ENCODE measurements around the gene MAML2. TPM values are rescaled to one million over a fixed set of nuclear protein-coding genes. Genes with fewer than 3 reads are reported as not detected.

The MAML2 gene
- polyA plus RNA-seq, 3 donors = 0.57 to 7.6 (median 1.2) TPM

DNA sequence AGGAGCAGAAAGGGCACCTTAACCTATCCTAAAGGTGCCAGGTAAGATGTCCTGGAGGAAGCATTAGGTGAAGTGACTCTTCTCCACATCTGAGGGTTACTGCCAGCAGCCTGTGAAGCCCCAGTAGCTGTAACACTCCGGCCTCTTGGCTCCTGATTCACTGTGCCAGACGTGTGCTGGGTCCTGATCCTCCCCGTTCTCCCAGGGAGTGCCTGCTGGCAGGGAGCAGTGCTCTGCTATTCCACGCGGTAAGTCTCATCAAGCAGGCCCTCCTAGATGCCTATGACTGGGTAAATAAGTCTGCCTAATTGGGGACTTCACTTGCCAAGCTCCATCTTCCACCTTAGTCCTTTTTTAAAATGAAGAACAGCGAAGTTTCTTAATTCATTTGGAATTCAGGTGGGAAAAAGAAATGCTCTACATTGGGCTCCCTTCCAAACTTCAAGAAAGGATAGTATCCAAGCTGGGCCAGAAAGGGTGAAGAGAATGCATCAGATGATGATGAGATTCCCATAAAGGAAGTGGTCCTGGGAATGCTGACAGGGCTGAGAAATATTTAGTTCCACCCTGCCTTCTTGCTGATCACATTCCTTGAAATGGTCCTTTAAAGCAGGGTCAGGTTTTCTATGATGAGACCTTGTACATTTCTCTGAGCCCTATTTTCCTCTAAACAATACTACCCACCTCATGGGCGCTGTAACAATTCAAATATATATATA is 188.0 kb downstream of the MAML2 start:
- no peaks in the 10 kb centered on the region for H3K36me3 ChIP-seq (replicated peaks in 1 of 2; ENCODE audit: control insufficient read depth in 1 of 2, insufficient read depth in 2 of 2, low read length in 2 of 2)
- peaks cover 23 to 32% of the 10 kb centered on the region in 2 donors for H3K4me1 ChIP-seq (ENCODE audit: control insufficient read depth in 1 of 2, insufficient read depth in 2 of 2, low read length in 2 of 2)
- H3K27me3 ChIP-seq (ENCODE audit: control insufficient read depth in 2 of 2, insufficient read depth in 2 of 2, low read length in 2 of 2) = no peaks in the 10 kb centered on the region
- peaks cover 12% of the 10 kb centered on the region for H4K20me1 ChIP-seq (ENCODE audit: insufficient read depth, low read length)
- Mint-ChIP-seq H3K9me3 (no peaks in the 10 kb centered on the region), H3K36me3 (peaks cover 3% of the 10 kb centered on the region in 2 donors), H3K4me1 (peaks cover 29% of the 10 kb centered on the region), H3K4me3 (no peak overlapping the region), H3K27me3 (ENCODE audit: low read depth in 3 of 3) (peaks cover 0 to 3% (median 0%) of the 10 kb centered on the region in 3 donors), H3K27ac (peak overlapping the region in 3 of 7 donors; percentile 20 to 66 (median 51))
- no peaks in the 10 kb centered on the region for H3K9me3 ChIP-seq (replicated peaks in 1 of 2; ENCODE audit: control insufficient read depth in 1 of 2, insufficient read depth in 1 of 2, low read length in 2 of 2)
- H3K4me3 ChIP-seq (replicated peaks in 1 of 3; ENCODE audit: low read depth in 2 of 3, low read length in 3 of 3) = no peak overlapping the region
- no peak overlapping the region for H2AFZ ChIP-seq (ENCODE audit: insufficient read depth, low read depth, low read length, poor library complexity, severe bottlenecking)
- 100% methylated on average over 5 of the region's 7 CpGs for WGBS (ENCODE audit: insufficient coverage)
- TF ChIP-seq, protein P1, sequence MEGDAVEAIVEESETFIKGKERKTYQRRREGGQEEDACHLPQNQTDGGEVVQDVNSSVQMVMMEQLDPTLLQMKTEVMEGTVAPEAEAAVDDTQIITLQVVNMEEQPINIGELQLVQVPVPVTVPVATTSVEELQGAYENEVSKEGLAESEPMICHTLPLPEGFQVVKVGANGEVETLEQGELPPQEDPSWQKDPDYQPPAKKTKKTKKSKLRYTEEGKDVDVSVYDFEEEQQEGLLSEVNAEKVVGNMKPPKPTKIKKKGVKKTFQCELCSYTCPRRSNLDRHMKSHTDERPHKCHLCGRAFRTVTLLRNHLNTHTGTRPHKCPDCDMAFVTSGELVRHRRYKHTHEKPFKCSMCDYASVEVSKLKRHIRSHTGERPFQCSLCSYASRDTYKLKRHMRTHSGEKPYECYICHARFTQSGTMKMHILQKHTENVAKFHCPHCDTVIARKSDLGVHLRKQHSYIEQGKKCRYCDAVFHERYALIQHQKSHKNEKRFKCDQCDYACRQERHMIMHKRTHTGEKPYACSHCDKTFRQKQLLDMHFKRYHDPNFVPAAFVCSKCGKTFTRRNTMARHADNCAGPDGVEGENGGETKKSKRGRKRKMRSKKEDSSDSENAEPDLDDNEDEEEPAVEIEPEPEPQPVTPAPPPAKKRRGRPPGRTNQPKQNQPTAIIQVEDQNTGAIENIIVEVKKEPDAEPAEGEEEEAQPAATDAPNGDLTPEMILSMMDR (IDR thresholded peaks at IDR 0.05) = no peak
- H3K79me2 ChIP-seq (ENCODE audit: insufficient read depth, low read length) = no peaks in the 10 kb centered on the region
- no peak overlapping the region for H3K9ac ChIP-seq (ENCODE audit: insufficient read depth, low read length, poor library complexity, severe bottlenecking)
- intact Hi-C loops (cut with micrococcal nuclease) = no loop called here
- no peak for DNase-seq
- H3K4me2 ChIP-seq (replicated peaks; ENCODE audit: extremely low read depth, low read length, poor library complexity, severe bottlenecking) = no peak overlapping the region
- no peak overlapping the region for H3K27ac ChIP-seq (ENCODE audit: low read depth in 1 of 2, low read length in 2 of 2)

DNA sequence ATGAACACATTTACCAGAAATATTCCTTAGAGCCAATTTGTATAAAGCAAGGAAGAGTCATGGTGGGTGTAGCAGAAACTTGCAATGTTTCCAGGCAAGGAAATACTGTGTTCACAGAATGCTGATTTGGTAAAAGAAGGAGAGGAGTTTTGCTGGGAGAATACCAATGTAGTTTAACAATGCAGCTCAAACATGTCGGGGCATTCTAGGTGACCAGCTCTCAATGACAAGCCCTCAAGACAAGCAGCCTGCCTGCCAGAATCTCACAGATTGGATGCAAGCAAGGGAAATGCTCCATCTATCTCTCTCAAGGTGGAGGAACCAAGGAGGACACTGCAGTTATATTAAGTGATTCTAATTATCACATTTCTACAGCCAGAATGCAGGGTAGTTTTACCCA is 190.4 kb downstream of the MAML2 start:
- intact Hi-C loops (cut with micrococcal nuclease) = no loop called here
- Histone ChIP-seq H3K27ac (ENCODE audit: low read depth in 1 of 2, low read length in 2 of 2) (no peak overlapping the region), H2AFZ (ENCODE audit: insufficient read depth, low read depth, low read length, poor library complexity, severe bottlenecking) (no peak overlapping the region), H3K27me3 (ENCODE audit: control insufficient read depth in 2 of 2, insufficient read depth in 2 of 2, low read length in 2 of 2) (no peaks in the 10 kb centered on the region), H3K36me3 (replicated peaks in 1 of 2; ENCODE audit: control insufficient read depth in 1 of 2, insufficient read depth in 2 of 2, low read length in 2 of 2) (no peaks in the 10 kb centered on the region), H3K79me2 (ENCODE audit: insufficient read depth, low read length) (no peaks in the 10 kb centered on the region), H3K4me1 (ENCODE audit: control insufficient read depth in 1 of 2, insufficient read depth in 2 of 2, low read length in 2 of 2) (peaks cover 23 to 27% of the 10 kb centered on the region in 2 donors), H3K9me3 (replicated peaks in 1 of 2; ENCODE audit: control insufficient read depth in 1 of 2, insufficient read depth in 1 of 2, low read length in 2 of 2) (no peaks in the 10 kb centered on the region), H3K4me2 (replicated peaks; ENCODE audit: extremely low read depth, low read length, poor library complexity, severe bottlenecking) (no peak overlapping the region), H3K9ac (ENCODE audit: insufficient read depth, low read length, poor library complexity, severe bottlenecking) (no peak overlapping the region), H3K4me3 (replicated peaks in 1 of 3; ENCODE audit: low read depth in 2 of 3, low read length in 3 of 3) (no peak overlapping the region), H4K20me1 (ENCODE audit: insufficient read depth, low read length) (peaks cover 12% of the 10 kb centered on the region)
- H3K4me1 Mint-ChIP-seq = peaks cover 23% of the 10 kb centered on the region
- H3K27me3 Mint-ChIP-seq (ENCODE audit: low read depth in 3 of 3) = peaks cover 0 to 3% (median 0%) of the 10 kb centered on the region in 3 donors
- H3K27ac Mint-ChIP-seq = peak overlapping the region in 1 of 7 donors; percentile 23
- TF ChIP-seq, protein P1 (IDR thresholded peaks at IDR 0.05) = no peak
- WGBS (ENCODE audit: insufficient coverage) = no CpG with 5 or more reads among the region's 1 CpG
- H3K9me3 Mint-ChIP-seq = no peaks in the 10 kb centered on the region
- DNase-seq = no peak
- no peak overlapping the region for H3K4me3 Mint-ChIP-seq
- peaks cover 3% of the 10 kb centered on the region in 2 donors for H3K36me3 Mint-ChIP-seq
